ENCODE results near the gene INTS6L. TPM values are rescaled to one million over a fixed set of nuclear protein-coding genes. Genes with fewer than 3 reads are reported as not detected.

The INTS6L gene, protein sequence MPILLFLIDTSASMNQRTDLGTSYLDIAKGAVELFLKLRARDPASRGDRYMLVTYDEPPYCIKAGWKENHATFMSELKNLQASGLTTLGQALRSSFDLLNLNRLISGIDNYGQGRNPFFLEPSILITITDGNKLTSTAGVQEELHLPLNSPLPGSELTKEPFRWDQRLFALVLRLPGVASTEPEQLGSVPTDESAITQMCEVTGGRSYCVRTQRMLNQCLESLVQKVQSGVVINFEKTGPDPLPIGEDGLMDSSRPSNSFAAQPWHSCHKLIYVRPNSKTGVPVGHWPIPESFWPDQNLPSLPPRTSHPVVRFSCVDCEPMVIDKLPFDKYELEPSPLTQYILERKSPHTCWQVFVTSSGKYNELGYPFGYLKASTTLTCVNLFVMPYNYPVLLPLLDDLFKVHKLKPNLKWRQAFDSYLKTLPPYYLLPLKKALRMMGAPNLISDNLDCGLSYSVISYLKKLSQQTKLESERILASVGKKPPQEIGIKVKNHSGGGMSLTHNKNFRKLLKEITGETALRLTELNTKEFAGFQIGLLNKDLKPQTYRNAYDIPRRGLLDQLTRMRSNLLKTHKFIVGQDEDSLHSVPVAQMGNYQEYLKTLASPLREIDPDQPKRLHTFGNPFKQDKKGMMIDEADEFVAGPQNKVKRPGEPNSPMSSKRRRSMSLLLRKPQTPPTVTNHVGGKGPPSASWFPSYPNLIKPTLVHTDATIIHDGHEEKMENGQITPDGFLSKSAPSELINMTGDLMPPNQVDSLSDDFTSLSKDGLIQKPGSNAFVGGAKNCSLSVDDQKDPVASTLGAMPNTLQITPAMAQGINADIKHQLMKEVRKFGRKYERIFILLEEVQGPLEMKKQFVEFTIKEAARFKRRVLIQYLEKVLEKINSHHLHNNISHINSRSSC
- total RNA-seq (2022; extraction: Qiagen RNA extraction; ENCODE audit: low read depth) = 0.07 to 0.15 TPM (median 0.11 TPM) in 4 of 5 replicates, not detected in the other

DNA sequence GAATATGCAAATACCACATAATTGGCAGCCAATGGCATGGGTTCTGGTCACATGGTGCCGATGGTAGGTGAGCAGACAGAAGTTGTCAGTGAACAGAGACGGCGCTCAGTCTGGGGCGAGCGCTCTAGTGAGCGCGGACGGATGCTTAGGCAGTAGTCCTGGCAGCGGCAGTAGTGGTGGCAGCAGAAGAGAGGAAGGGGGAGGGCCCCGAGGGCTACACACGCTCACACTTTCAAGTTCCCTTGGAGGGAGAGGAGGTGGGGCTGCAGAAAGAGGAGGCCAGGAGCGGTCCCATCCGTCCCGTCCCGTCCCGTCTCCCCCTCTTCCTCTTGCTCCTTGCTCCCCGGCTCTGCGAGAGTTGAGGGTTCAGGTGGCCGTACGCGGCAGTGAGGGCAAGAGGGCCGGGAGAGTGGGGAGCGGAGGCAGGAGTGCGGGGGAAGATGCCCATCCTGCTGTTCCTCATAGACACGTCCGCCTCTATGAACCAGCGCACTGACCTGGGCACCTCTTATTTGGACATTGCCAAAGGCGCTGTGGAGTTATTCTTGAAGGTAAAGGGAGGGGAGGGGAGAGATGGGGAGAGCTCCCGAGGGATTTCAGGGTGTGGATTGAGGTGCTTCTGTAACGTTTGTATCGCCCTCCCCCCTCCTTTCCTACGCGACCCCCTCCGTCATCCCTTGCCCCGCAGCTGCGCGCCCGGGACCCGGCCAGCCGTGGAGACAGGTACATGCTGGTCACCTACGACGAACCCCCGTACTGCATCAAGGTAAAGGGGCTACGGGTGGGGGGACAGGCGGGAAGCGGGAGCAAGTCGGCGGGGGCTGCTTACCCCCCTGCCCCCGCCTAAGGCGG, at the start of gene INTS6L:
Gene INTS6L, plus strand, starts transcription at position 108 of the 852 bp plus-strand sequence. Its CDS starts 333 bp downstream, at position 441.

Other genes starting within 250 kb of the INTS6L start
- gene ETDC, start 211.2 kb upstream of the INTS6L start, total RNA-seq (2022; extraction: Qiagen RNA extraction; ENCODE audit: low read depth) = not detected in 5 replicates
- 2.8 to 3.7 TPM (median 3.5 TPM) in 5 replicates for gene ZNF75D, start 176.6 kb upstream of the INTS6L start, total RNA-seq (2022; extraction: Qiagen RNA extraction; ENCODE audit: low read depth)
- gene ZNF449, start 175.9 kb upstream of the INTS6L start, total RNA-seq (2022; extraction: Qiagen RNA extraction; ENCODE audit: low read depth) = 1.3 to 4.0 TPM (median 3.9 TPM) in 5 replicates
- 0.15 to 0.24 TPM (median 0.19 TPM) in 5 replicates for gene SMIM10L2A, start 98.7 kb upstream of the INTS6L start, total RNA-seq (2022; extraction: Qiagen RNA extraction; ENCODE audit: low read depth)
- gene CT45A1, start 193.0 kb downstream of the INTS6L start, total RNA-seq (2022; extraction: Qiagen RNA extraction; ENCODE audit: low read depth) = not detected in 5 replicates
- gene CT45A3, start 247.5 kb downstream of the INTS6L start, total RNA-seq (2022; extraction: Qiagen RNA extraction; ENCODE audit: low read depth) = 0.15 to 0.17 TPM in 2 of 5 replicates, not detected in the others

Measured in A549 treated with RU486 at 1 μM for 4 hours (cell line).